ENCODE measurements around the gene ZNF274. TPM values are rescaled to one million over a fixed set of nuclear protein-coding genes. Genes with fewer than 3 reads are reported as not detected.

ZNF274 gene
- total and polyA plus RNA-seq, 10 of the 15 experiments (the other 5 are each of a cell fraction or from before 2014, with no cell fraction given), result 2.7 to 17.6 (median 14.3) TPM

DNA sequence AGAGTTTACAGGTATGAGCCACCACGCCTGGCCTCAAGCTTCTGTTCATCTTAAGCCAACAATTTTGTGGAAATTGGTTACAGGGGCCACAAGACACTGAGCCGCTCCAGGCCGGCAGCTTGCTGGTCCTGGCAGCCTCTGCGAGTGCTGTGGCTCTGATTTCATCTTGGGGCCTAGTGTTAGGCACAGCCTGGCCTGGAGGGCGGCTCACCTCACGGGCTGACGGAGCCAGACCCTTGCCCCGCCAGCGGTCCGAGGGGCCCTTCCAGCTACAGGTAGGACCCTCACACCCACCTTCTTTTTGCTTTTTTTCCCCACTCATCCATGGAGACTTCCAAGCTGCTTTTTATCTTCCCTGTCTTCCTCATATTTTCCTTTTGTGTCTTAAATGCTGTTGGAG, 54.5 kb downstream of the ZNF274 start:
- in situ Hi-C loops (cut with MboI) (no loop called here), intact Hi-C loops (cut with micrococcal nuclease; ENCODE audit: unreplicated experiment) (no loop called here)
- no peak overlapping the region for H3K4me2 ChIP-seq (ENCODE audit: control insufficient read depth, insufficient read depth)
- POLR2A ChIA-PET, result no interaction called here
- H3K4me1 ChIP-seq (ENCODE audit: control insufficient read depth, insufficient read depth, low read length), result no peaks in the 10 kb centered on the region
- H3K9ac ChIP-seq (ENCODE audit: control insufficient read depth, insufficient read depth, low read length), result no peak overlapping the region
- H3K27ac ChIP-seq (ENCODE audit: control insufficient read depth, insufficient read depth), result no peak overlapping the region
- peaks cover 38% of the 10 kb centered on the region for H3K9me3 ChIP-seq (replicated peaks; ENCODE audit: control insufficient read depth, insufficient read depth, low read length)
- no TSS peak for BruUV-seq (replicated peaks)
- no peak overlapping the region for H2AFZ ChIP-seq (ENCODE audit: control insufficient read depth, low read depth, low read length)
- SMC1A ChIA-PET (ENCODE audit: uncharacterized antibody, unreplicated experiment), result no interaction called here
- WGBS (ENCODE audit: insufficient coverage, insufficient replicate concordance, low lambda C conversion rate, missing lambda C conversion rate), result 99% methylated on average over 10 of the region's 10 CpGs
- no peak for DNase-seq (ENCODE audit: low read depth, low spot score)
- CTCF ChIA-PET, result no interaction called here
- no peaks in the 10 kb centered on the region for H3K79me2 ChIP-seq (ENCODE audit: control insufficient read depth, insufficient read depth, low read length)
- RAD21 ChIA-PET (ENCODE audit: unreplicated experiment), result no interaction called here
- TF ChIP-seq NFIC (IDR thresholded peaks at IDR 0.05; ENCODE audit: low read depth, low read length), result no peak
- no peak for TF ChIP-seq RB1 (IDR thresholded peaks at IDR 0.05; ENCODE audit: borderline replicate concordance)
- no peak for TF ChIP-seq POU2F2 (IDR thresholded peaks at IDR 0.05; ENCODE audit: borderline replicate concordance, low read depth, low read length)
- no peak for TF ChIP-seq CBX3 (IDR thresholded peaks at IDR 0.05; ENCODE audit: borderline replicate concordance, low read depth)
- no peak for TF ChIP-seq ZBED1 (IDR thresholded peaks at IDR 0.05; ENCODE audit: borderline replicate concordance)
- no peak for TF ChIP-seq ZNF217 (IDR thresholded peaks at IDR 0.05)
- no peak for TF ChIP-seq IKZF1 (conservative IDR thresholded peaks at IDR 0.05)
- TF ChIP-seq SMC3 (IDR thresholded peaks at IDR 0.05; ENCODE audit: borderline replicate concordance, low read length), result no peak
- H3K4me3 ChIP-seq, result no peak overlapping the region
- H3K36me3 ChIP-seq (ENCODE audit: control insufficient read depth in 2 of 2, insufficient read depth in 2 of 2, low read length in 1 of 2), result peaks cover 14 to 42% of the 10 kb centered on the region in 2 experiments
- H3K27me3 ChIP-seq (replicated peaks in 1 of 2; ENCODE audit: control insufficient read depth in 2 of 2, insufficient read depth in 2 of 2, low read length in 1 of 2), result no peaks in the 10 kb centered on the region
- FAIRE-seq, result no peak
- no peak for ATAC-seq
- no peaks in the 10 kb centered on the region for H4K20me1 ChIP-seq (ENCODE audit: control insufficient read depth, insufficient read depth)

DNA sequence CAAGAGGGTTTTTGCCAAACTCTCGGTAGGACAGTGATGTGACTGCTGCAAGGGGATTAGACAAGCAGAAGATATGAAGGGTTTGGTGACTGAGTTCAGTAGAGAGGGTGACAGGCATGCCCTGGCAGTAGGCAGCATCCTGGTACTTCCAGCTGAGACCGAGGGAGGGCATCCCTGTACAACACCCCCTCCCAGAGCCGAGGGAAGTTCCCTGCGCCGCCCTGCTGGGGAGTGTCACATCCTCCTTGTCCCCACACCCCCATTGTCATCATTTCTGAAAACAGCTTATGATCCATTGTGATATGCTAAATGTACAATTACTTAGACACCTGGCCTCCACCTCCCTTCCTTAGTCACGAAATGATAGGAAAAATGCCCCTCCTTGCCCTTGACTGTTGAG, 60.5 kb downstream of the ZNF274 start:
- H4K20me1 ChIP-seq (ENCODE audit: control insufficient read depth, insufficient read depth), result no peaks in the 10 kb centered on the region
- SMC1A ChIA-PET (ENCODE audit: uncharacterized antibody, unreplicated experiment), result no interaction called here
- no peak overlapping the region for H3K27ac ChIP-seq (ENCODE audit: control insufficient read depth, insufficient read depth)
- H3K27me3 ChIP-seq (replicated peaks in 1 of 2; ENCODE audit: control insufficient read depth in 2 of 2, insufficient read depth in 2 of 2, low read length in 1 of 2), result no peaks in the 10 kb centered on the region
- no peak overlapping the region for H2AFZ ChIP-seq (ENCODE audit: control insufficient read depth, low read depth, low read length)
- H3K4me3 ChIP-seq, result no peak overlapping the region
- RAD21 ChIA-PET (ENCODE audit: unreplicated experiment), result no interaction called here
- CTCF ChIA-PET, result no interaction called here
- DNase-seq (ENCODE audit: low read depth, low spot score), result no peak
- no peaks in the 10 kb centered on the region for H3K4me1 ChIP-seq (ENCODE audit: control insufficient read depth, insufficient read depth, low read length)
- H3K79me2 ChIP-seq (ENCODE audit: control insufficient read depth, insufficient read depth, low read length), result no peaks in the 10 kb centered on the region
- H3K9ac ChIP-seq (ENCODE audit: control insufficient read depth, insufficient read depth, low read length), result no peak overlapping the region
- intact Hi-C loops (cut with micrococcal nuclease; ENCODE audit: unreplicated experiment), result no loop called here
- FAIRE-seq, result no peak
- H3K4me2 ChIP-seq (ENCODE audit: control insufficient read depth, insufficient read depth), result no peak overlapping the region
- no TSS peak for BruUV-seq (replicated peaks)
- H3K9me3 ChIP-seq (replicated peaks; ENCODE audit: control insufficient read depth, insufficient read depth, low read length), result peaks cover 51% of the 10 kb centered on the region; the same call in 2 of the 3 replicates
- WGBS (ENCODE audit: insufficient coverage, insufficient replicate concordance, low lambda C conversion rate, missing lambda C conversion rate), result 99% methylated on average over 6 of the region's 6 CpGs
- peaks cover 34 to 42% of the 10 kb centered on the region in 2 experiments for H3K36me3 ChIP-seq (ENCODE audit: control insufficient read depth in 2 of 2, insufficient read depth in 2 of 2, low read length in 1 of 2)
- POLR2A ChIA-PET, result no interaction called here
- in situ Hi-C loops (cut with MboI), result no loop called here
- ATAC-seq, result no peak
- no peak for TF ChIP-seq MYB (IDR thresholded peaks at IDR 0.05; ENCODE audit: borderline replicate concordance, low read depth, low read length)
- TF ChIP-seq, protein P1, sequence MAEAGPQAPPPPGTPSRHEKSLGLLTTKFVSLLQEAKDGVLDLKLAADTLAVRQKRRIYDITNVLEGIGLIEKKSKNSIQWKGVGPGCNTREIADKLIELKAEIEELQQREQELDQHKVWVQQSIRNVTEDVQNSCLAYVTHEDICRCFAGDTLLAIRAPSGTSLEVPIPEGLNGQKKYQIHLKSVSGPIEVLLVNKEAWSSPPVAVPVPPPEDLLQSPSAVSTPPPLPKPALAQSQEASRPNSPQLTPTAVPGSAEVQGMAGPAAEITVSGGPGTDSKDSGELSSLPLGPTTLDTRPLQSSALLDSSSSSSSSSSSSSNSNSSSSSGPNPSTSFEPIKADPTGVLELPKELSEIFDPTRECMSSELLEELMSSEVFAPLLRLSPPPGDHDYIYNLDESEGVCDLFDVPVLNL (IDR thresholded peaks at IDR 0.05; ENCODE audit: low read depth, low read length), result no peak
- TF ChIP-seq, protein P2, sequence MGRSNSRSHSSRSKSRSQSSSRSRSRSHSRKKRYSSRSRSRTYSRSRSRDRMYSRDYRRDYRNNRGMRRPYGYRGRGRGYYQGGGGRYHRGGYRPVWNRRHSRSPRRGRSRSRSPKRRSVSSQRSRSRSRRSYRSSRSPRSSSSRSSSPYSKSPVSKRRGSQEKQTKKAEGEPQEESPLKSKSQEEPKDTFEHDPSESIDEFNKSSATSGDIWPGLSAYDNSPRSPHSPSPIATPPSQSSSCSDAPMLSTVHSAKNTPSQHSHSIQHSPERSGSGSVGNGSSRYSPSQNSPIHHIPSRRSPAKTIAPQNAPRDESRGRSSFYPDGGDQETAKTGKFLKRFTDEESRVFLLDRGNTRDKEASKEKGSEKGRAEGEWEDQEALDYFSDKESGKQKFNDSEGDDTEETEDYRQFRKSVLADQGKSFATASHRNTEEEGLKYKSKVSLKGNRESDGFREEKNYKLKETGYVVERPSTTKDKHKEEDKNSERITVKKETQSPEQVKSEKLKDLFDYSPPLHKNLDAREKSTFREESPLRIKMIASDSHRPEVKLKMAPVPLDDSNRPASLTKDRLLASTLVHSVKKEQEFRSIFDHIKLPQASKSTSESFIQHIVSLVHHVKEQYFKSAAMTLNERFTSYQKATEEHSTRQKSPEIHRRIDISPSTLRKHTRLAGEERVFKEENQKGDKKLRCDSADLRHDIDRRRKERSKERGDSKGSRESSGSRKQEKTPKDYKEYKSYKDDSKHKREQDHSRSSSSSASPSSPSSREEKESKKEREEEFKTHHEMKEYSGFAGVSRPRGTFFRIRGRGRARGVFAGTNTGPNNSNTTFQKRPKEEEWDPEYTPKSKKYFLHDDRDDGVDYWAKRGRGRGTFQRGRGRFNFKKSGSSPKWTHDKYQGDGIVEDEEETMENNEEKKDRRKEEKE (IDR thresholded peaks at IDR 0.05), result no peak
- TF ChIP-seq, protein P3, sequence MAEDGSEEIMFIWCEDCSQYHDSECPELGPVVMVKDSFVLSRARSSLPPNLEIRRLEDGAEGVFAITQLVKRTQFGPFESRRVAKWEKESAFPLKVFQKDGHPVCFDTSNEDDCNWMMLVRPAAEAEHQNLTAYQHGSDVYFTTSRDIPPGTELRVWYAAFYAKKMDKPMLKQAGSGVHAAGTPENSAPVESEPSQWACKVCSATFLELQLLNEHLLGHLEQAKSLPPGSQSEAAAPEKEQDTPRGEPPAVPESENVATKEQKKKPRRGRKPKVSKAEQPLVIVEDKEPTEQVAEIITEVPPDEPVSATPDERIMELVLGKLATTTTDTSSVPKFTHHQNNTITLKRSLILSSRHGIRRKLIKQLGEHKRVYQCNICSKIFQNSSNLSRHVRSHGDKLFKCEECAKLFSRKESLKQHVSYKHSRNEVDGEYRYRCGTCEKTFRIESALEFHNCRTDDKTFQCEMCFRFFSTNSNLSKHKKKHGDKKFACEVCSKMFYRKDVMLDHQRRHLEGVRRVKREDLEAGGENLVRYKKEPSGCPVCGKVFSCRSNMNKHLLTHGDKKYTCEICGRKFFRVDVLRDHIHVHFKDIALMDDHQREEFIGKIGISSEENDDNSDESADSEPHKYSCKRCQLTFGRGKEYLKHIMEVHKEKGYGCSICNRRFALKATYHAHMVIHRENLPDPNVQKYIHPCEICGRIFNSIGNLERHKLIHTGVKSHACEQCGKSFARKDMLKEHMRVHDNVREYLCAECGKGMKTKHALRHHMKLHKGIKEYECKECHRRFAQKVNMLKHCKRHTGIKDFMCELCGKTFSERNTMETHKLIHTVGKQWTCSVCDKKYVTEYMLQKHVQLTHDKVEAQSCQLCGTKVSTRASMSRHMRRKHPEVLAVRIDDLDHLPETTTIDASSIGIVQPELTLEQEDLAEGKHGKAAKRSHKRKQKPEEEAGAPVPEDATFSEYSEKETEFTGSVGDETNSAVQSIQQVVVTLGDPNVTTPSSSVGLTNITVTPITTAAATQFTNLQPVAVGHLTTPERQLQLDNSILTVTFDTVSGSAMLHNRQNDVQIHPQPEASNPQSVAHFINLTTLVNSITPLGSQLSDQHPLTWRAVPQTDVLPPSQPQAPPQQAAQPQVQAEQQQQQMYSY (CRISPR knock-in tag; IDR thresholded peaks at IDR 0.05), result no peak
